Gastrocnemius medialis (tissue), 4 donors: ENCODE results near the gene MME. TPM values are rescaled to one million over a fixed set of nuclear protein-coding genes. Genes with fewer than 3 reads are reported as not detected.
"Not testable (repeated sequence)": the region's sequence is repeated elsewhere in the genome, so short reads cannot be mapped to it uniquely, and the experiment has no call there.

Source experiments
- ATAC-seq, 2 donors: fragments of 150-250 bp; one replicate each; pipeline ENCODE4 v1.9.1; 2016
- DNase-seq, 2 donors: peaks; one replicate each; pipeline ENCODE4 v3.0.0-alpha.2; 2019
- H3K27ac ChIP-seq, 4 donors: fragments of 200-600 bp; sonication (generic); 1 replicate in 1 of 4; 2 replicates in 3 of 4; pipeline ENCODE4 v1.5.1; 2016 to 2018; ENCODE audit warnings: mild to moderate bottlenecking in 2 of 4, moderate library complexity in 1 of 4
- H3K27me3 ChIP-seq, 3 donors: fragments of 200-600 bp; sonication (generic) in 2 of 3; 1 replicate in 1 of 3; 2 replicates in 2 of 3; pipeline versions ENCODE4 v1.5.1 to v1.6.0; 2016 to 2019; ENCODE audit warnings: mild to moderate bottlenecking in 1 of 3, moderate library complexity in 1 of 3
- H3K36me3 ChIP-seq, 2 donors: fragments of 200-600 bp; sonication (generic) in 1 of 2; one replicate each; pipeline ENCODE4 v1.5.1; 2017 to 2018
- H3K4me1 ChIP-seq, 2 donors: fragments of 200-600 bp; sonication (generic) in 1 of 2; one replicate each; pipeline ENCODE4 v1.5.1; 2016 to 2017; ENCODE audit warnings: mild to moderate bottlenecking in 2 of 2
- H3K4me3 ChIP-seq, 4 donors: fragments of 200-600 bp; sonication (generic) in 3 of 4; 1 replicate in 1 of 4; 2 replicates in 3 of 4; pipeline ENCODE4 v1.5.1; 2016 to 2019; ENCODE audit warnings: mild to moderate bottlenecking in 2 of 4
- H3K9me3 ChIP-seq, 3 donors: fragments of 200-600 bp; sonication (generic) in 2 of 3; 1 replicate in 1 of 3; 2 replicates in 2 of 3; pipeline ENCODE4 v1.5.1; 2016 to 2019
- POLR2A ChIP-seq, 2 donors: fragments of 450-650 bp; IDR thresholded peaks; one replicate each; pipeline ENCODE4 v1.6.1; 2017; ENCODE audit warnings: antibody characterized with exemption in 2 of 2, mild to moderate bottlenecking in 2 of 2, moderate library complexity in 2 of 2
- in situ Hi-C, 4 donors: fragments of 200-750 bp; cut with MboI; loops; one replicate each; pipeline versions ENCODE4 v1.15.0 to v1.8.0; 2017; ENCODE audit warnings: low sequenced_read_pairs in 4 of 4
- intact Hi-C: fragments of 100-400 bp; cut with DNase I; formaldehyde crosslinking; loops from one replicate; pipeline ENCODE4 v1.15.1; 2023; ENCODE audit warnings: low total_unique reads
- total RNA-seq, 4 donors: library from RNA; depleted of rRNA; stranded (reverse); fragments of >200 nt; gene quantifications; one replicate each; pipeline versions ENCODE4 v1.1.0 to v1.2.3, GENCODE V29; 2016
- TF ChIP-seq, protein P1 (sequence below), 5 experiments: fragments of 450-650 bp in 3 of 5; fragments of 200-600 bp in 2 of 5; sonication (generic) in 2 of 5; IDR thresholded peaks in 4 of 5; conservative IDR thresholded peaks in 1 of 5; 1 replicate in 4 of 5; 2 replicates in 1 of 5; pipeline ENCODE4 v1.5.1; 2016 to 2019; ENCODE audit warnings: antibody characterized with exemption in 5 of 5, mild to moderate bottlenecking in 3 of 5, moderate library complexity in 3 of 5

The MME gene
- total RNA-seq, 4 donors from 2014 or later: 40.9 to 95.4 (median 68.0) TPM

DNA sequence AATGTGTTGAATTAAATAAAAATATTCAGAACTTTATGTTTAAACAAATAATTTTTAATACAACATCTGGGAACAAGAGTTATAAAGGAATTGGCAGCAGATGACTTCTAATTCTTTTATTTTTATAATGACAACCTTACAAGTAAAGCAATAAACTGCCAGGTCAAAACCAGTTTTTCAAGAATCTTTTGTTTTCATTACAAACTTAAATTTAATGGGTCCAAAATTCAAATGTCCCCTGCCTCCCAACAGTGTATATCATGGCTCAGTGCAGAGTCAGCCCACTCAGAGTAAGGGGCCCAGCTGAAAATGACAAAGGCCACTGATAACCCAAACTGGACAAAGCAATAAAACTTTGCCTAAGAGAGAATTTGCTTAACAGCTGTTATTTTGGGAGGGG is 131.8 kb downstream of the MME start:
- H3K27ac ChIP-seq: no peak overlapping the region
- no peaks in the 10 kb centered on the region for H3K27me3 ChIP-seq
- no peaks in the 10 kb centered on the region for H3K4me1 ChIP-seq
- in situ Hi-C loops (no loop called here), intact Hi-C loops (no loop called here)
- H3K4me3 ChIP-seq: no peak overlapping the region
- no peaks in the 10 kb centered on the region for H3K9me3 ChIP-seq
- H3K36me3 ChIP-seq: no peaks in the 10 kb centered on the region
- TF ChIP-seq POLR2A (IDR thresholded peaks at IDR 0.05): no peak
- TF ChIP-seq, protein P1, sequence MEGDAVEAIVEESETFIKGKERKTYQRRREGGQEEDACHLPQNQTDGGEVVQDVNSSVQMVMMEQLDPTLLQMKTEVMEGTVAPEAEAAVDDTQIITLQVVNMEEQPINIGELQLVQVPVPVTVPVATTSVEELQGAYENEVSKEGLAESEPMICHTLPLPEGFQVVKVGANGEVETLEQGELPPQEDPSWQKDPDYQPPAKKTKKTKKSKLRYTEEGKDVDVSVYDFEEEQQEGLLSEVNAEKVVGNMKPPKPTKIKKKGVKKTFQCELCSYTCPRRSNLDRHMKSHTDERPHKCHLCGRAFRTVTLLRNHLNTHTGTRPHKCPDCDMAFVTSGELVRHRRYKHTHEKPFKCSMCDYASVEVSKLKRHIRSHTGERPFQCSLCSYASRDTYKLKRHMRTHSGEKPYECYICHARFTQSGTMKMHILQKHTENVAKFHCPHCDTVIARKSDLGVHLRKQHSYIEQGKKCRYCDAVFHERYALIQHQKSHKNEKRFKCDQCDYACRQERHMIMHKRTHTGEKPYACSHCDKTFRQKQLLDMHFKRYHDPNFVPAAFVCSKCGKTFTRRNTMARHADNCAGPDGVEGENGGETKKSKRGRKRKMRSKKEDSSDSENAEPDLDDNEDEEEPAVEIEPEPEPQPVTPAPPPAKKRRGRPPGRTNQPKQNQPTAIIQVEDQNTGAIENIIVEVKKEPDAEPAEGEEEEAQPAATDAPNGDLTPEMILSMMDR (IDR thresholded peaks at IDR 0.05 in 4 of 5, conservative IDR thresholded peaks at IDR 0.05 in 1 of 5): no peak
- DNase-seq (no peak), ATAC-seq (no peak)

DNA sequence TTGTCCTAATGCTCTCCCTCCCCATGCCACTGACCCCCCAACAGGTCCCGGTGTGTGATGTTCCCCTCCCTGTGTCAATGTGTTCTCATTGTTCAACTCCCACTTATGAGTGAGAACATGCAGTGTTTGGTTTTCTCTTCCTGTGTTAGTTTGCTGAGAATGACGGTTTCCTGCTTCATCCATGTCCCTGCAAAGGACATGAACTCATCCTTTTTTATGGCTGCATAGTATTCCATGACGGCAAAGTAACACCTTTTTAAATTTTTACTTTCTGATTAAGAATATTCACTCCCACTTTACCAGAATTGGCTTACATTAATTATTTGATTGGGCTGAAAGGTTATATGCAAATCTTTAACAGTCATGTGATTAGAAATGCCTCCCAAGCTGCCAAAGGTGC is 135.9 kb downstream of the MME start:
- H3K27ac ChIP-seq, H3K4me1 ChIP-seq, ATAC-seq, H3K9me3 ChIP-seq, H3K4me3 ChIP-seq, intact Hi-C loops, H3K36me3 ChIP-seq, H3K27me3 ChIP-seq, DNase-seq, in situ Hi-C loops: not testable (repeated sequence)

DNA sequence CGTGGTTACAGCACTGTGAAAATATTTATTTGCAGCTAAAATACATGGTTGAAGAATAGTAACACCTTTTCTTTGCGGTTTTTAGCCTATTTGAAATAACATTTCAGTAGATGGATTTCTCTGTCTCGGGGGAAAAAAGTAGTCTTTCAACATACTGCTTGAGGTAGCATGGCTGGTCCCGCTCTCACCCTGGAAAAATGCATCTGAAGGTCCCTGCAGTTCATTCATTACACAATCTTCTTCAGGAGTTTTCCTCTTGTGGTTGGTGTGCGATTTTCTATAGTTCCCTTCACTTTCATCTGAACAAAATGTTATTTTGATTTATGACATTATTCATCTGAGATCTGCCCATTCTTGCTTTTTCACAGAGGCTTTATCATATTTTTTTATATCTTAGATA is 137.5 kb downstream of the MME start:
- Histone ChIP-seq H3K27ac (no peak overlapping the region), H3K9me3 (peaks cover 0 to 3% (median 0%) of the 10 kb centered on the region in 3 donors), H3K4me3 (no peak overlapping the region), H3K27me3 (no peaks in the 10 kb centered on the region), H3K4me1 (peaks cover 0 to 3% of the 10 kb centered on the region in 2 donors), H3K36me3 (no peaks in the 10 kb centered on the region)
- in situ Hi-C loops (no loop called here), intact Hi-C loops (no loop called here)
- TF ChIP-seq, protein P1 (IDR thresholded peaks at IDR 0.05 in 4 of 5, conservative IDR thresholded peaks at IDR 0.05 in 1 of 5): no peak
- TF ChIP-seq POLR2A (IDR thresholded peaks at IDR 0.05): no peak
- no peak for ATAC-seq
- DNase-seq: no peak

DNA sequence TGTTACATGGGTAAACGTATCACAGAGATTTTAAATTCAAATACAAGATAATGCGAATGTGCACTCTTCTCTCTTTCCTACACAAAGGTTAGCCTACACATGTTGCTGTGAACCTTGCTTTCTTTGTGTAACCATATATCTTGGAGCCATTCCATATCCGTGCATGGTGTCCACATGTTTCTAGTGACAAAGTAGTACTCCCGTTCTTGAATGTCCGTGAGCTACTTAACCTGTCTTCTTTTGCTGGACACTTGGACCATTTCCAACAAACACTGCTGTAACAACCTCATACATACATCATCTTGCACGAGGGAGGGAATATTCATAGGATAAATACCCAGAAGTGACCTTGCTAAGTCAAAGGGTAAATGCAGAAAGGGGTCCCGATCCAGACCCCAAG is 138.3 kb downstream of the MME start:
- Histone ChIP-seq H3K4me3 (peak overlapping the region in 1 of 4 donors; percentile 12), H3K4me1 (peaks cover 0 to 3% of the 10 kb centered on the region in 2 donors), H3K36me3 (no peaks in the 10 kb centered on the region), H3K9me3 (peaks cover 0 to 3% (median 0%) of the 10 kb centered on the region in 3 donors), H3K27me3 (no peaks in the 10 kb centered on the region), H3K27ac (no peak overlapping the region)
- DNase-seq (no peak), ATAC-seq (peak in 1 of 2 donors; percentile 52)
- intact Hi-C loops: no loop called here
- TF ChIP-seq POLR2A (IDR thresholded peaks at IDR 0.05): no peak
- TF ChIP-seq, protein P1 (IDR thresholded peaks at IDR 0.05 in 4 of 5, conservative IDR thresholded peaks at IDR 0.05 in 1 of 5): no peak
- in situ Hi-C loops: no loop called here

DNA sequence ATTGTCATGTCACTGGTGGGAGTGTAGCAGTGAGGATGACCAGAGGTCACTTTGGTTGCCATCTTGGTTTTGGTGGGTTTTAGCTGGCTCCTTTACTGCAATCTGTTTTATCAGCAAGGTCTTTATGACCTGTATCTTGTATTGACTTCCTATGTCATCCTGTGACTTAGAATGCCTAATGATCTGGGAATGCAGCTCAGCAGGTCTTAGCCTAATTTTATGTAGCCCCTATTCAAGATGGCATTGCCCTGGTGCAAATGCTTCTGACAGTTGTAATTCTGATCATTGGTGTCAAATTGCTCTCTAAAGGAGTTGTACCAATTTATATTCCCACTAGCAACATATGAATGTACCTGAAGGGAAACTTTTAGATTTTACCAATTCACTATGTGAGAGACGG is 139.0 kb downstream of the MME start:
- Histone ChIP-seq H3K36me3 (no peaks in the 10 kb centered on the region), H3K4me1 (peaks cover 0 to 3% of the 10 kb centered on the region in 2 donors), H3K27me3 (no peaks in the 10 kb centered on the region), H3K27ac (no peak overlapping the region), H3K9me3 (peaks cover 0 to 3% (median 0%) of the 10 kb centered on the region in 3 donors), H3K4me3 (no peak overlapping the region)
- in situ Hi-C loops (no loop called here), intact Hi-C loops (no loop called here)
- no peak for ATAC-seq
- no peak for DNase-seq
- no peak for TF ChIP-seq POLR2A (IDR thresholded peaks at IDR 0.05)
- TF ChIP-seq, protein P1 (IDR thresholded peaks at IDR 0.05 in 4 of 5, conservative IDR thresholded peaks at IDR 0.05 in 1 of 5): no peak
